ENCODE data around the gene CEMIP. TPM values are rescaled to one million over a fixed set of nuclear protein-coding genes. Genes with fewer than 3 reads are reported as not detected.

Gene CEMIP
- polyA plus RNA-seq, 2 of the 4 experiments (the other 2 are of a cell fraction): 0.54 to 0.84 TPM

DNA sequence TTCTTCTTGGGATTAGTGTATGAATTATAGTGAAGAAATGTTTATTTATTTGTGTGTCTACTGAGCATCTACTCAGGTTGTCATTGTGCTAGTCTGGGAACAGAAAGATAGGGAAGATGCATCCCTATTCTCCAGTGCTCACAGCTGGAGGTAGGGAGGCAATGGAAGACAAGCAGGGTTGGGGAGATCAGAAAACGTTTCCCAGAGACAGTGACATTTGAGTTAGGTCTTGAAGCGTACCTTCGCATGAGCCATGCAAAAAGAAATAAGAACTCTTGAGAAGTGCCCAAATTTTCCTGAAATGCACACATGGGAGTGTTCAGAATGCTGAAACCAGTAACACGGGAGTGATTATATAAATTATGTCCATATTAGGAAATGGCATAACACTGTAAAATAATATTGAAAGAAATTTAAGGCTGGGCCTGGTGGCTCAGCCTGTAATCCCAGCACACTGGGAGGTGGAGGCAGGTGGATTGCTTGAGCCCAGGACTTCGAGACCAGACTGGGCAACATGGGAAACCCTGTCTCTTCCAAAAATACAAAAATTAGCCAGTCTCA lies 5.3 kb upstream of the CEMIP start:
- DNase-seq (ENCODE audit: low read depth in 1 of 2, low spot score in 1 of 2) (no peak), ATAC-seq (no peak), FAIRE-seq (no peak)
- WGBS (ENCODE audit: missing lambda C conversion rate): 72% methylated on average over 5 of the region's 5 CpGs
- TF ChIP-seq CHD4 (IDR thresholded peaks at IDR 0.05; ENCODE audit: borderline replicate concordance) (no peak), MAZ (IDR thresholded peaks at IDR 0.05; ENCODE audit: borderline replicate concordance, low read depth, low read length) (no peak), CHD2 (IDR thresholded peaks at IDR 0.05; ENCODE audit: low read length, partially characterized antibody) (no peak), SREBF2 (IDR thresholded peaks at IDR 0.05) (no peak), RCOR1 (IDR thresholded peaks at IDR 0.05; ENCODE audit: low read depth, low read length) (no peak), KDM1A (IDR thresholded peaks at IDR 0.05; ENCODE audit: low read depth) (no peak), JUN (IDR thresholded peaks at IDR 0.05) (no peak)
- Histone ChIP-seq H3K27ac (no peak overlapping the region), H3K9me3 (no peaks in the 10 kb centered on the region), H3K4me2 (no peak overlapping the region), H3K4me3 (no peak overlapping the region), H3K4me1 (no peaks in the 10 kb centered on the region)
- ChIA-PET CTCF (interaction anchor here (0.7 to 7.5 kb wide), 9 partner anchors 9 to 322 kb away, joined by 3 to 228 read pairs (median 3); no protein-coding TSS in a partner anchor), POLR2A (no interaction called here)

DNA sequence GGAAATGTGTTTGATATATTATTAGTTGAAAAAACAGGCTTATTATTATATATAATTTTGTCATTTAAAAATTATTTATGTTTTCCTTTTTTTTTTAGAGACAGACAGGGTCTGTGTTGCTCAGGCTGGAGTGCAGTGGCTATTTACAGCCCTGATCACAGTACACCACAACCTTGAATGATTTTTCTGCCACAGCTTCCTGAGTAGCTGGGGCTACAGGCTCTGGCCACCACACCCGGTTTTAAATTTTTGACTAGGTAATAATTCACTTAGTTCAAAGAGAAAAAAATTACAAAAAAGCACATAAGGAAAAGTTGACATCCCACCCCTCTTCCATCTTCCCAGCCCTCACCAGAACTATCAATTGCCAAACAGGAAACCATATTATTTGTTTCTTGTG lies 4.7 kb upstream of the CEMIP start:
- peak in 1 of 2 experiments; percentile 6 for DNase-seq (ENCODE audit: low read depth in 1 of 2, low spot score in 1 of 2)
- no peak overlapping the region for H3K27ac ChIP-seq
- FAIRE-seq: no peak
- WGBS (ENCODE audit: missing lambda C conversion rate): 2% methylated on average over 1 of the region's 1 CpG
- no peaks in the 10 kb centered on the region for H3K4me1 ChIP-seq
- POLR2A ChIA-PET: no interaction called here
- no peak overlapping the region for H3K4me2 ChIP-seq
- H3K9me3 ChIP-seq: no peaks in the 10 kb centered on the region
- TF ChIP-seq RFX5 (IDR thresholded peaks at IDR 0.05): no peak
- no peak for TF ChIP-seq HOXB5 (CRISPR knock-in tag; IDR thresholded peaks at IDR 0.05)
- TF ChIP-seq E2F6 (IDR thresholded peaks at IDR 0.05; ENCODE audit: borderline replicate concordance, low read depth): no peak
- TF ChIP-seq CBX2 (IDR thresholded peaks at IDR 0.05; ENCODE audit: borderline replicate concordance, low read depth): no peak
- no peak for TF ChIP-seq HOXB13 (CRISPR knock-in tag; IDR thresholded peaks at IDR 0.05; ENCODE audit: low read depth)
- no peak for TF ChIP-seq TFCP2L1 (CRISPR knock-in tag; IDR thresholded peaks at IDR 0.05)
- no peak for TF ChIP-seq TP53 (CRISPR knock-in tag; IDR thresholded peaks at IDR 0.05)
- TF ChIP-seq NR3C1 (IDR thresholded peaks at IDR 0.05): no peak
- TF ChIP-seq, protein P1, sequence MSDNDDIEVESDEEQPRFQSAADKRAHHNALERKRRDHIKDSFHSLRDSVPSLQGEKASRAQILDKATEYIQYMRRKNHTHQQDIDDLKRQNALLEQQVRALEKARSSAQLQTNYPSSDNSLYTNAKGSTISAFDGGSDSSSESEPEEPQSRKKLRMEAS (IDR thresholded peaks at IDR 0.05): no peak
- TF ChIP-seq, protein P2, sequence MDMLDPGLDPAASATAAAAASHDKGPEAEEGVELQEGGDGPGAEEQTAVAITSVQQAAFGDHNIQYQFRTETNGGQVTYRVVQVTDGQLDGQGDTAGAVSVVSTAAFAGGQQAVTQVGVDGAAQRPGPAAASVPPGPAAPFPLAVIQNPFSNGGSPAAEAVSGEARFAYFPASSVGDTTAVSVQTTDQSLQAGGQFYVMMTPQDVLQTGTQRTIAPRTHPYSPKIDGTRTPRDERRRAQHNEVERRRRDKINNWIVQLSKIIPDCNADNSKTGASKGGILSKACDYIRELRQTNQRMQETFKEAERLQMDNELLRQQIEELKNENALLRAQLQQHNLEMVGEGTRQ (IDR thresholded peaks at IDR 0.05): no peak
- TF ChIP-seq KDM1A (IDR thresholded peaks at IDR 0.05; ENCODE audit: low read depth): no peak
- TF ChIP-seq MAZ (IDR thresholded peaks at IDR 0.05; ENCODE audit: borderline replicate concordance, low read depth, low read length): no peak
- no peak for TF ChIP-seq EHF (CRISPR knock-in tag; IDR thresholded peaks at IDR 0.05)
- TF ChIP-seq RNF2 (IDR thresholded peaks at IDR 0.05; ENCODE audit: borderline replicate concordance, low read depth): no peak
- no peak for TF ChIP-seq POLR2AphosphoS2 (conservative IDR thresholded peaks at IDR 0.05; ENCODE audit: low read length)
- TF ChIP-seq, protein P3, sequence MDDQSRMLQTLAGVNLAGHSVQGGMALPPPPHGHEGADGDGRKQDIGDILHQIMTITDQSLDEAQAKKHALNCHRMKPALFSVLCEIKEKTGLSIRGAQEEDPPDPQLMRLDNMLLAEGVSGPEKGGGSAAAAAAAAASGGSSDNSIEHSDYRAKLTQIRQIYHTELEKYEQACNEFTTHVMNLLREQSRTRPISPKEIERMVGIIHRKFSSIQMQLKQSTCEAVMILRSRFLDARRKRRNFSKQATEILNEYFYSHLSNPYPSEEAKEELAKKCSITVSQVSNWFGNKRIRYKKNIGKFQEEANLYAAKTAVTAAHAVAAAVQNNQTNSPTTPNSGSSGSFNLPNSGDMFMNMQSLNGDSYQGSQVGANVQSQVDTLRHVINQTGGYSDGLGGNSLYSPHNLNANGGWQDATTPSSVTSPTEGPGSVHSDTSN (IDR thresholded peaks at IDR 0.05): no peak
- no peak overlapping the region for H3K4me3 ChIP-seq
- CTCF ChIA-PET: interaction anchor here (1.1 to 7.5 kb wide), 10 partner anchors 9 to 322 kb away, joined by 3 to 362 read pairs (median 55); partner anchors contain the start of gene ABHD17C
- ATAC-seq: no peak

DNA sequence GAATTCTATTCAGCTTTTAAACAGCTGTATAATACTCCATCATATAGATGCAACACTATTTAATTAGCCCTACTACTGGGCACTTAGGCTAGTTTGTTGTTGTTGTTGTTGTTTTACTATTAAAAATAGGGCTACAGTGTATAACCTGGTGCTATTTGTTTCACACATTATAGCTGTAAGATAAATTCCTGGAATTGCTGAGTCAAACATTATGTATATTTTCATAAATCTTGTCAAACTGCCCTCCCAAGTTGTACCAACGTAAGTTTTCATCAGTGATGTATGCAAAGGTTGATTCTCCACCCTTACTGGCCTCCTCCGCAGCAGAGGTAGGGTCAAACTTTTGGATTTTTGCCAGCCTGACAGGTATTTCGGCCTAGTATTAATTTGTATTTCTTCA lies 3.8 kb upstream of the CEMIP start:
- no peak overlapping the region for H3K4me3 ChIP-seq
- no peak for FAIRE-seq
- no peak overlapping the region for H3K27ac ChIP-seq

More for the DNA sequence above, 3.8 kb upstream of the CEMIP start:
- TF ChIP-seq MAFK (IDR thresholded peaks at IDR 0.05; ENCODE audit: partially characterized antibody): peak; percentile 67
- no peak for TF ChIP-seq TFCP2L1 (CRISPR knock-in tag; IDR thresholded peaks at IDR 0.05)
- Histone ChIP-seq H3K4me1 (peaks cover 8% of the 10 kb centered on the region; the same call in 2 of the 3 replicates), H3K9me3 (no peaks in the 10 kb centered on the region), H3K4me2 (no peak overlapping the region)
- 78% methylated on average over 3 of the region's 3 CpGs for WGBS (ENCODE audit: missing lambda C conversion rate)
- ChIA-PET CTCF (interaction anchor here (1.2 to 7.5 kb wide), 26 partner anchors 10 to 323 kb away, joined by 3 to 362 read pairs (median 12); partner anchors contain the start of gene ABHD17C), POLR2A (interaction anchor here (1.7 kb wide), 1 partner anchor 79 kb away, joined by 6 read pairs; no protein-coding TSS in a partner anchor)
- ATAC-seq: no peak
- no peak for DNase-seq (ENCODE audit: low read depth in 1 of 2, low spot score in 1 of 2)
